ENCODE measurements around the gene ACAD10. TPM values are rescaled to one million over a fixed set of nuclear protein-coding genes. Genes with fewer than 3 reads are reported as not detected.
A peak's percentile ranks its signal among the peaks of the same experiment; 100 is the strongest.

ACAD10 gene
- total RNA-seq, 1 donor from 2014 or later, result 44.0 TPM

- no peak overlapping the region for H3K27ac Mint-ChIP-seq (ENCODE audit: unreplicated experiment)
- no peak overlapping the region for H3K4me3 Mint-ChIP-seq
- TF ChIP-seq CTCF (conservative IDR thresholded peaks at IDR 0.05), result no peak
- peaks cover 5% of the 10 kb centered on the region for H3K36me3 Mint-ChIP-seq (ENCODE audit: low read depth)
- DNase-seq (ENCODE audit: low read depth, low spot score), result no peak
- H3K9me3 Mint-ChIP-seq, result no peaks in the 10 kb centered on the region
- no peaks in the 10 kb centered on the region for H3K27me3 Mint-ChIP-seq (ENCODE audit: low read depth)
- H3K4me1 Mint-ChIP-seq, result peaks cover 32% of the 10 kb centered on the region
Observed at GRCh38 chr12:111773801-111774551, 88.1 kb downstream of the ACAD10 start.

- H3K27ac Mint-ChIP-seq (ENCODE audit: unreplicated experiment), result peak overlapping the region; percentile 92
- TF ChIP-seq CTCF (conservative IDR thresholded peaks at IDR 0.05), result no peak
- DNase-seq (ENCODE audit: low read depth, low spot score), result no peak
- H3K4me1 Mint-ChIP-seq, result peaks cover 32% of the 10 kb centered on the region
- H3K36me3 Mint-ChIP-seq (ENCODE audit: low read depth), result peaks cover 5% of the 10 kb centered on the region
- H3K9me3 Mint-ChIP-seq, result no peaks in the 10 kb centered on the region
- H3K27me3 Mint-ChIP-seq (ENCODE audit: low read depth), result no peaks in the 10 kb centered on the region
- H3K4me3 Mint-ChIP-seq, result peak overlapping the region; percentile 31
Observed at GRCh38 chr12:111775205-111776193, 89.6 kb downstream of the ACAD10 start.

- Mint-ChIP-seq H3K4me3 (no peak overlapping the region), H3K9me3 (no peaks in the 10 kb centered on the region), H3K4me1 (peaks cover 32% of the 10 kb centered on the region), H3K27me3 (ENCODE audit: low read depth) (no peaks in the 10 kb centered on the region), H3K36me3 (ENCODE audit: low read depth) (peaks cover 14% of the 10 kb centered on the region), H3K27ac (ENCODE audit: unreplicated experiment) (no peak overlapping the region)
- DNase-seq (ENCODE audit: low read depth, low spot score), result no peak
- no peak for TF ChIP-seq CTCF (conservative IDR thresholded peaks at IDR 0.05)
Observed at GRCh38 chr12:111776836-111777344, 91.0 kb downstream of the ACAD10 start.

- Mint-ChIP-seq H3K4me3 (no peak overlapping the region), H3K27me3 (ENCODE audit: low read depth) (no peaks in the 10 kb centered on the region), H3K4me1 (peaks cover 32% of the 10 kb centered on the region), H3K9me3 (no peaks in the 10 kb centered on the region), H3K36me3 (ENCODE audit: low read depth) (peaks cover 16% of the 10 kb centered on the region), H3K27ac (ENCODE audit: unreplicated experiment) (no peak overlapping the region)
- no peak for TF ChIP-seq CTCF (conservative IDR thresholded peaks at IDR 0.05)
- DNase-seq (ENCODE audit: low read depth, low spot score), result no peak
Observed at GRCh38 chr12:111777345-111778045, 91.6 kb downstream of the ACAD10 start.

GRCh38 chr12:111780166-111780565 lies 94.3 kb downstream of the ACAD10 start:
- no peaks in the 10 kb centered on the region for H3K9me3 Mint-ChIP-seq
- no peak overlapping the region for H3K27ac Mint-ChIP-seq (ENCODE audit: unreplicated experiment)
- TF ChIP-seq CTCF (conservative IDR thresholded peaks at IDR 0.05), result no peak
- no peak overlapping the region for H3K4me3 Mint-ChIP-seq
- H3K4me1 Mint-ChIP-seq, result peaks cover 11% of the 10 kb centered on the region
- DNase-seq (ENCODE audit: low read depth, low spot score), result no peak
- peaks cover 19% of the 10 kb centered on the region for H3K36me3 Mint-ChIP-seq (ENCODE audit: low read depth)
- H3K27me3 Mint-ChIP-seq (ENCODE audit: low read depth), result no peaks in the 10 kb centered on the region

All from neural crest cell (in vitro differentiated cells).